HEK293T (cell line): ENCODE results near the gene BUB1B.

ENCODE experiments used
- SP1 ChIP-seq: fragments of 450-650 bp; IDR thresholded peaks from 2 replicates; pipeline ENCODE4 v1.6.1; 2017
- TARDBP ChIP-seq: fragments of 450-650 bp; IDR thresholded peaks from 2 replicates; pipeline ENCODE4 v1.6.1; 2016

GRCh38 chr15:40182358-40183029 lies 21.6 kb downstream of the BUB1B start:
- TF ChIP-seq TARDBP (no peak), SP1 (no peak)
